Natural killer cell (primary cell): ENCODE measurements around the gene MEX3B. TPM values are rescaled to one million over a fixed set of nuclear protein-coding genes. Genes with fewer than 3 reads are reported as not detected.
"Not testable (repeated sequence)": the region's sequence is repeated elsewhere in the genome, so short reads cannot be mapped to it uniquely, and the experiment has no call there.

ENCODE experiments used
- ATAC-seq, 3 donors: fragments of 150-1000 bp in 2 of 3; fragments of 200-7000 bp in 1 of 3; cut with Tn5 transposase; 1 replicate in 1 of 3; 2 replicates in 2 of 3; pipeline ENCODE4 v1.10.0; 2021; ENCODE audit warnings: mild to moderate bottlenecking in 2 of 3, moderate library complexity in 2 of 3
- DNase-seq, 2 donors: peaks; one replicate each; pipeline versions ENCODE4 v3.0.0 to v3.0.0-alpha.2; 2013 to 2021; ENCODE audit warnings: mixed read lengths in 1 of 2
- H3K27ac ChIP-seq: one replicate; pipeline ENCODE4 v1.5.1; 2013; ENCODE audit warnings: mild to moderate bottlenecking, low read length
- H3K27me3 ChIP-seq: one replicate; pipeline ENCODE4 v1.6.1; 2013; ENCODE audit warnings: low read length; ENCODE audit not compliant: control insufficient read depth, insufficient read depth
- H3K36me3 ChIP-seq: one replicate; pipeline ENCODE4 v1.6.1; 2013; ENCODE audit warnings: low read length; ENCODE audit not compliant: control insufficient read depth, insufficient read depth
- H3K4me1 ChIP-seq: one replicate; pipeline ENCODE4 v1.6.1; 2013; ENCODE audit warnings: low read length; ENCODE audit not compliant: control insufficient read depth, insufficient read depth
- H3K4me3 ChIP-seq: one replicate; pipeline ENCODE4 v1.5.1; 2013; ENCODE audit warnings: low read length
- H3K9me3 ChIP-seq: one replicate; pipeline ENCODE4 v1.6.1; 2013; ENCODE audit warnings: low read length; ENCODE audit not compliant: control insufficient read depth, insufficient read depth
- H3K27ac Mint-ChIP-seq, 2 donors: one replicate each; pipeline ENCODE4 v1.8.0; 2022; ENCODE audit warnings: mild to moderate bottlenecking in 2 of 2, mixed read lengths in 2 of 2, moderate library complexity in 1 of 2
- H3K27me3 Mint-ChIP-seq, 2 donors: one replicate each; pipeline ENCODE4 v1.8.0; 2022; ENCODE audit warnings: low read depth in 2 of 2, mixed read lengths in 2 of 2
- H3K36me3 Mint-ChIP-seq: one replicate; pipeline ENCODE4 v1.8.0; 2022; ENCODE audit warnings: mixed read lengths
- H3K4me1 Mint-ChIP-seq, 2 donors: one replicate each; pipeline ENCODE4 v1.8.0; 2022; ENCODE audit warnings: mixed read lengths in 2 of 2
- H3K4me3 Mint-ChIP-seq: one replicate; pipeline ENCODE4 v1.8.0; 2022; ENCODE audit warnings: mild to moderate bottlenecking, moderate library complexity, mixed read lengths
- H3K9me3 Mint-ChIP-seq, 2 donors: one replicate each; pipeline ENCODE4 v1.8.0; 2022; ENCODE audit warnings: mixed read lengths in 2 of 2
- WGBS: methylation state at CpG from one replicate; pipeline ENCODE4 v1.1.7; 2013; ENCODE audit warnings: missing lambda C conversion rate; ENCODE audit not compliant: insufficient coverage; 5-methylcytosine and 5-hydroxymethylcytosine counted together
- intact Hi-C: fragments of 100-400 bp; cut with micrococcal nuclease; formaldehyde crosslinking; loops from one replicate; pipeline ENCODE4 v1.14.2; 2022
- total RNA-seq, 4 donors: library from RNA; stranded (reverse); fragments of 120-200 nt in 1 of 4; gene quantifications; one replicate each; pipeline versions ENCODE4 v1.2.3 to v1.2.4, GENCODE V29; 2013 to 2022
- TF ChIP-seq, protein P1 (sequence below): fragments of 200-600 bp; IDR thresholded peaks from one replicate; pipeline ENCODE4 v1.8.0; 2022; ENCODE audit warnings: antibody characterized with exemption

MEX3B gene
- total RNA-seq, 3 donors from 2014 or later (not counting 1 experiment from before 2014, with no cell fraction given): 1.4 to 2.4 (median 1.7) TPM

DNA sequence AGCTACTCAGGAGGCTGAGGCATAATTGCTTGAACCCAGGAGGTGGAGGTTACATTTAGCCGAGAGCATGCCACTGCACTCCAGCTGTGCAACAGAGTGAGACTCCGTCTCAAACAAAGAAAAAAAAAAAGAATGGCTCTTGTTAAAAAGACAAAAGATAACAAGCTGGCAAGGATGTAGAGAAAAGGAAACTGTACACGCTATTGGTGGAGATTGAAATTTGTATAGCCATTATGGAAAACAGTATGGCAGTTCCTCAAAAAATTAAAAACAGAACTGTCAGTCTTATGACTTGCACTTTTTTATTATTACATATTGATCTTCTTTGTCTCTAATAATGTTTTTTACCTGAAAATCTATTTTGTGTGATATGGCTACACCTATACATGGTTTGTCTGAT, 41.9 kb downstream of the MEX3B start:
- Mint-ChIP-seq H3K4me1 (no peaks in the 10 kb centered on the region), H3K27me3 (peaks cover 0 to 8% of the 10 kb centered on the region in 2 donors), H3K36me3 (no peaks in the 10 kb centered on the region), H3K27ac (no peak overlapping the region), H3K4me3 (no peak overlapping the region), H3K9me3 (no peaks in the 10 kb centered on the region)
- DNase-seq: no peak
- TF ChIP-seq, protein P1, sequence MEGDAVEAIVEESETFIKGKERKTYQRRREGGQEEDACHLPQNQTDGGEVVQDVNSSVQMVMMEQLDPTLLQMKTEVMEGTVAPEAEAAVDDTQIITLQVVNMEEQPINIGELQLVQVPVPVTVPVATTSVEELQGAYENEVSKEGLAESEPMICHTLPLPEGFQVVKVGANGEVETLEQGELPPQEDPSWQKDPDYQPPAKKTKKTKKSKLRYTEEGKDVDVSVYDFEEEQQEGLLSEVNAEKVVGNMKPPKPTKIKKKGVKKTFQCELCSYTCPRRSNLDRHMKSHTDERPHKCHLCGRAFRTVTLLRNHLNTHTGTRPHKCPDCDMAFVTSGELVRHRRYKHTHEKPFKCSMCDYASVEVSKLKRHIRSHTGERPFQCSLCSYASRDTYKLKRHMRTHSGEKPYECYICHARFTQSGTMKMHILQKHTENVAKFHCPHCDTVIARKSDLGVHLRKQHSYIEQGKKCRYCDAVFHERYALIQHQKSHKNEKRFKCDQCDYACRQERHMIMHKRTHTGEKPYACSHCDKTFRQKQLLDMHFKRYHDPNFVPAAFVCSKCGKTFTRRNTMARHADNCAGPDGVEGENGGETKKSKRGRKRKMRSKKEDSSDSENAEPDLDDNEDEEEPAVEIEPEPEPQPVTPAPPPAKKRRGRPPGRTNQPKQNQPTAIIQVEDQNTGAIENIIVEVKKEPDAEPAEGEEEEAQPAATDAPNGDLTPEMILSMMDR: no peak
- intact Hi-C loops: no loop called here
- 91% methylated on average over 3 of the region's 3 CpGs for WGBS
- Histone ChIP-seq H3K4me3 (no peak overlapping the region), H3K27ac (no peak overlapping the region), H3K9me3 (no peaks in the 10 kb centered on the region), H3K27me3 (no peaks in the 10 kb centered on the region), H3K36me3 (no peaks in the 10 kb centered on the region), H3K4me1 (no peaks in the 10 kb centered on the region)
- no peak for ATAC-seq

DNA sequence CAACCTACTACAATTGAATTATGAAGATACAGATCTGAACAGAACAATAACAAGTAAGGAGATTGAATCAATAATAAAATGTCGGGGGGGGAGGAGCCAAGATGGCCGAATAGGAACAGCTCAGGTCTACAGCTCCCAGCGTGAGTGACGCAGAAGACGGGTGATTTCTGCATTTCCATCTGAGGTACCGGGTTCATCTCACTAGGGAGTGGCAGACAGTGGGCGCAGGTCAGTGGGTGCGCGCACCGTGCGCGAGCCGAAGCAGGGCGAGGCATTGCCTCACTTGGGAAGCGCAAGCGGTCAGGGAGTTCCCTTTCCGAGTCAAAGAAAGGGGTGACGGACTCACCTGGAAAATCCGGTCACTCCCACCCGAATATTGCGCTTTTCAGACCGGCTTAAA, 50.7 kb downstream of the MEX3B start:
- WGBS: 92% methylated on average over 22 of the region's 22 CpGs
- H3K36me3 ChIP-seq, H3K27me3 ChIP-seq, H3K27ac ChIP-seq, ATAC-seq, H3K4me1 ChIP-seq, H3K27ac Mint-ChIP-seq, H3K27me3 Mint-ChIP-seq, DNase-seq, H3K4me1 Mint-ChIP-seq, H3K4me3 ChIP-seq, intact Hi-C loops, H3K9me3 Mint-ChIP-seq: not testable (repeated sequence)
- peaks cover 10% of the 10 kb centered on the region for H3K9me3 ChIP-seq
- H3K4me3 Mint-ChIP-seq: peak overlapping the region; percentile 14
- H3K36me3 Mint-ChIP-seq: peaks cover 18% of the 10 kb centered on the region

DNA sequence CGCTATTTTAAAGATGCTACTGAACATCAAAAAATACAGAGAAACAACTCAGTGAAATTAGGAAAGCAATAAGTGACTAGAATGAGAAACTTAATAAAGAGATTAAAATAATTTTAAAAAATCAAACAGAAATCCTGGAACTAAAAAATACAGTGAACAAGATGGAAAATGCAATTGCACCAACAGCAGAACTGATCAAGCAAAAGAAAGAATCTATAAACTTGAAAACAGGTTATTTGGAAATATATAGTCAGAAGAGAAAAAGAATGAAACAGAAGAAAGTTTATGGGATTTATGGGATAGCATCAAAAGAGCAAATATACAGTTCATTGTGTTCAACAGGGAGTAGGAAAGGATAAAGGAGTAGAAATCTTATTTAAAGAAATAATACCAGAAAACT, 53.3 kb downstream of the MEX3B start:
- peaks cover 18% of the 10 kb centered on the region for H3K36me3 Mint-ChIP-seq

More for the DNA sequence above, 53.3 kb downstream of the MEX3B start:
- no peaks in the 10 kb centered on the region for H3K36me3 ChIP-seq
- TF ChIP-seq, protein P1: no peak
- DNase-seq (no peak), ATAC-seq (no peak)
- no peak overlapping the region for H3K4me3 Mint-ChIP-seq
- H3K9me3 Mint-ChIP-seq: peaks cover 5 to 9% of the 10 kb centered on the region in 2 donors
- peaks cover 10% of the 10 kb centered on the region for H3K9me3 ChIP-seq
- H3K4me1 Mint-ChIP-seq: no peaks in the 10 kb centered on the region
- H3K4me3 ChIP-seq: no peak overlapping the region
- intact Hi-C loops: no loop called here
- 67% methylated on average over 1 of the region's 1 CpG for WGBS
- H3K4me1 ChIP-seq: no peaks in the 10 kb centered on the region
- H3K27me3 ChIP-seq: peaks cover 2% of the 10 kb centered on the region
- H3K27ac Mint-ChIP-seq: no peak overlapping the region
- H3K27me3 Mint-ChIP-seq: peaks cover 10 to 11% of the 10 kb centered on the region in 2 donors
- no peak overlapping the region for H3K27ac ChIP-seq

Other genes starting within 250 kb of the MEX3B start
- gene EFL1, start 216.7 kb upstream of the MEX3B start, total RNA-seq: 10 to 100 TPM; 17.1 to 29.6 (median 20.6) TPM
- gene SAXO2, start 216.8 kb upstream of the MEX3B start, total RNA-seq: 1 to 10 TPM in 2 of 3 donors, under 1 TPM in 1; 0.83 to 6.5 (median 1.6) TPM